Ecto neural progenitor cell (in vitro differentiated cells): ENCODE data around the gene MNX1.

Experiments
- DNase-seq: peaks from one replicate; pipeline ENCODE4 v3.0.0-alpha.2; 2018; ENCODE audit warnings: low spot score

MNX1 gene

DNA sequence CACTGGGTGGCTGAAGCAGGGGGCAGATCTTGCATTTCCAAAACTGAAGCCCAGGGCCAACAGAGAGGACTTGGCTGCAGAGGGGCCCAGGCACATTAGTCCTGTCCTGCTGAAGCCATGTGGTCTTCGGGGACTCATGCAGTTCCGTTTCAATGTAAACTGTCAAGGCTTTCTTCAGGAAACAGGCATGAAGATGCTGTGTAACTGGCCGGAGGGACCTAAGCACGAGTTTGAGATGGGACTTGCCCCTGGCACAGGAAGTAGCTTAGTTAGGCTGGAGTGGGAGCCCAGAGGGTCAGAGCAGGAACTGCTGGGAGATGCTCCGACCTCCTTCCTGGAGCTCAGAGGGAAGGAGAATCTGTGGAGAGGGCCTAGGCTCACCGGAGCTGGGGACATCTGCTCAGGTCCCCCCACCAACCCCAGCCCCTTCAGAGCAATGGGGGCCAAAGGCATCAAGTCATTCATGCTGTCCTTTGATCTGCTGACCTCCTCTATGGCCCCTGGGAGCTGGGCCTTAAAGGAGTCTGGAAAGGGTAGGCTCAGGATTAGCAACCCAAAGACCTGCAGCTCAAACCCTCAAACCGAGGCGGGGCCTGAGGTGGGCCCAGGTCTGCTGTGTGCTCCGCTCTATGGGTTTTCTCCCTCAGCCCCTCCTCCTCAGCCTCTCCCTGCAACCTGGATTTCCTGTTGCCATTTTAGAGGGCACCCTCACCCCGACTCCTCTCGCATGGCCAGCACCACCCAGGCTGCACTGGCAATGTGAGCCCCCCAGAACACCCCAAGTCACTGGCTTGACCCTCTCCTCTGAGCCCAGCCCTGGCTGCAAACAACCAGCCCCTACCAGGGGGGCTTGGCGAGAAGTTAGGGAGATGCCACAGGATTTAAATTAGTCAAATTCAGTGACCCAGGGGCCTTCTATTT is 4.4 kb upstream of the MNX1 start:
- DNase-seq, result no peak

DNA sequence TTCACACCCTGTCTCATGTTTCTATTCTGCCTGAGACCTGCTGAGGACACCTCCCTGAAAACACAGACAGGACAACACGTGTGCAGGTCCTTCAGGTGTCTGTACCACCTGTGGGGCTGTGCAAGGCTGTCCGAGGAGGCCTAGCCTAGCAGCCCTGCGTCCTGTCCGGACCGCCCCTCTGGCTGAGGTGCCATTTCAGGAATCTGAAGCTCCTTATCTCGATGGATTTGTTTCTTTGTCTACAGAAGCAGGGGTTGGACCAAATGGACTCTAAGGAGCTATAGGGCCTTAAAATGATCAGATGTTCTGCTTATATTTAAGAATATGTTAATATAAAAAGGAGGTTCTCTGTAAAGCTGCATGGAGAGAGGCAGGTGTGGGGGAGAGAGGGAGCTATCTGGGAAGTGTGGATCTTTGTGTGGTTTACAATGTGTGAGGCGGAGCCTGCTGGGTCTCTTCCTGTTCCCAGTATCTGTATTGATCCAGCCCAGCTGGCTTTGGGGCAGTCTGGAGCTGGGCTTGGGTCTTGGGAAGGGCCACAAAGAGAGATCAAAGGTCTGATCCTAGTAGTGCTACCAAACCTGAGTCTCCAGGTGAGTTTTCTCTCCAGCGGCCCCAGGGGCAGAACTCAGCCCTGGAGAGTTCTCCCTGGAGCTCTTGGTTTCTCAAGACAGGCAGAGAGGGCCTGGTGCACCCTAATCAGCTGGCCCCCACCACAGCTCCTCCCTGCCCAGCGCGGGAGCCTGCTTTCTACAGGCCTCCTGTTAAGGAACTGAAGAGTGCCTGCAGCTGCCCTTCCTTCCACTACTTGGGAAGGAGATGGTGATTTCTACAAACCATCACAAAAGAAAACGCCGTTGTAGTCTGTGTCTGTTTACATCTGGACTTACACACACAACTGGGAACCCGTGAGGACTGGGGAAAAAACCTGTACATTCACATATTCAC is 3.4 kb upstream of the MNX1 start:
- DNase-seq, result no peak

DNA sequence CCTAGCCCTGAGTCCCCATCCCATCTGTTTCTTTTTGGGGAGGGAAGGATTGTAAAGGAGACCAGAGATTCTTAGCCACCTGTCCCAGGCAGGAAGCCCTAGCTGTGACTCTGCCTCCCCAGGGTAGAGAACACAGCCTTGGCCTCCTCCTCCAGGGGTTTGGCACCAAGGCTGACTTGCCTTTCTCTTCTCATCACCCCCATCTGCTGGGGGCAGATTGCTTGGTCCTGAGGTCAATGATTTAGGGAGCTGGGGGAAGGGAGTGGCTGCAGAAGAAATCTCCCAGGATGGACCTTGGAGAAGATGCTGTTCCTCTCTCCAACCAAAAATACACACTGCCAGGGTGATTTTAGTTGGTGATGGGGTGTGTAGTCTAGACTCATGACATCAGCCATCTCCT is 2.6 kb upstream of the MNX1 start:
- no peak for DNase-seq

DNA sequence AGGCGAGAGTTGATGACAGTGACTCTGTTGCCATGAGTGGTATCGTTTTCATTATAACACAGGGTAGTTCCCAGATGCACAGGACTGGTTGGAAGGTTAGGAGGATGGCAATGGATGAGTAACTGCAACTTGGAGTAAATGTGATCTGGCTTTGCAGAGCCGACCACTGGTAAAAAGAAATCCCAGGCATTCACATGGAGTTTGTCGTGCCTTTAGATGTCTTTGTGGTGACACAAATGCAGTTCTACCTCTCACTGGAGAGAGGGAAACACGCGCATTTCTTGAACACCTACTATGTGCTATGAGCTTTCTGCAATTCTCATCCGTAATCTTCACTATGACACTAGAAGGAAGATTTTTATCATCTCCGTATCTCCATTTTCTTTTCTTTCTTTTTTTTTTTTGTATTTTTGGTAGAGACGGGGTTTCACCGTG is 1.7 kb upstream of the MNX1 start:
- no peak for DNase-seq

DNA sequence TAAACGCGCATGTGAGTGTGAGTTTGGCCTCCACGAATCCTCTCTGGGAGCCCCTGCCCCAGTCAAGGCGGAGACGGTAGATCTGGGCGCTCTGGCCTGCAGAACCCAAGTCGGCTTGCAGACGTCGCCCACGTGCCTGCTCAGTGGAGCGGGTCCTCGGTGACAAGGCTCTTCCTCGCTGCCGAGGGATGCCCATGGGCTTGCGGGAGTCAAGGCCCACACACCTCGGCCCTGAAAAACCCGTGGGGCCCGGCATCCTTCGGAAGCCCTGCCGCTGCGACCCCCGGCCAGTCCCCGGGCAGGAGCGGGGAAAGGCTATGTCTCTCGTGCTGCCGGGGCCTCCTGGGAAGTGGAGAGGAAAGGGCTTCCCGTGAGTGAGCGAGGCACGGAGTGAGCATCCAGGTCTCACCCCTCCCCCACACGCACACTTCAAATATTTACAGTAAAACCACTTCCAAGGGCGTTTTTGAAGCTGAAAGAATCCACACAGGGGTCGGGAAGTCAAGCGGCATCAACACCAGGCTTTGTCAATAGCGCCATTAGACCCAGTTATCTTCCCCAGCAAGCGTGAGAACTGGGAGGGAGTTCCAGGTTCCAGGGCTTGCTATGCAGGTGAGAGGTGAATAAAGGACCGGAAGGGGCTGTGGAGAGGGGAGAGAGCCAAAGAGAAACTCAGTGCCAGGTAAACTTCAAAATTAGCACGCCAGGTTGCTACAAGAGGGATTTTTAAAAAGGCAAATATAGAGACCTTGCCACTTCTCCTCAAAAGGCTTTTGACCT is 1.1 kb upstream of the MNX1 start:
- no peak for DNase-seq

DNA sequence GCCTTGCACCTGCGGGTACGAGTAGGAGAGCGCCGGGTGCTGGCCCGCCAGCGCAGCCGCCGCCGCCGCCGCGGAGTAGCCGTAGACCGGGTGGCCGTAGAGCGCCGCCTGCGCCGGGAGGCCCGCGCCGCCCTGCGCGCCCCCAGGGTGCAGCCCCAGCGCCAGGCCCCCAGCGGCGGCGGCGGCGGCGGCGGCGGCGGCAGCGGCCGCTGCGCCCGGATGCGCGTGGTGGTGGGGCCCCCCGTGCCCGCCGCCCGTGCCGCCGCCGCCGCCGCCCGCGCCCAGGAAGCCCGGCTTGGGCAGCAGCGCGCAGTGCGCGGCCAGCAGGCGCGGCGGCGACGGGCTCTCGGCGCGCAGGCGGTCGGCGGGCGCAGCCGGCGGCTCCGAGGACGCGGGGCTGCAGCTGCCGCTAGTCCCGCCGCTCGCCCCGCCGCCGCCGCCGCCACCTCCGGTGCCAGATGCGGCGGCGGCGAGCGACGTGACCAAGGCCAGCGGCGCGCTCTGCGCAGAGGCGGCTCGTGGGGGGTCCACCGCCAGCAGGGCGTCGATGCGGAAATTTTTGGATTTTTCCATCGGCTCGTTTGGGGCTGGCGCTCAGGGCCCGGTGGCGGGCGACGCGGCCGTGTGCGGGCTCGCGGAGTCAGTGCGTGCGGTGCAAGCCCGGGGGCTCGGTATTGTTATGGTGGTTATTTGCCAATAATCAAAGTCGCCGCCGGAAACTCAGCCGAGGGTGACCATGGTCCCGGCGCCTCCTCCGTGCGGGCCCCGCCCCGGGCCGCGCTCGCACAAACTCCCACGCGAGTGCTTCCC is 480 bp downstream of the MNX1 start:
- DNase-seq, result no peak

DNA sequence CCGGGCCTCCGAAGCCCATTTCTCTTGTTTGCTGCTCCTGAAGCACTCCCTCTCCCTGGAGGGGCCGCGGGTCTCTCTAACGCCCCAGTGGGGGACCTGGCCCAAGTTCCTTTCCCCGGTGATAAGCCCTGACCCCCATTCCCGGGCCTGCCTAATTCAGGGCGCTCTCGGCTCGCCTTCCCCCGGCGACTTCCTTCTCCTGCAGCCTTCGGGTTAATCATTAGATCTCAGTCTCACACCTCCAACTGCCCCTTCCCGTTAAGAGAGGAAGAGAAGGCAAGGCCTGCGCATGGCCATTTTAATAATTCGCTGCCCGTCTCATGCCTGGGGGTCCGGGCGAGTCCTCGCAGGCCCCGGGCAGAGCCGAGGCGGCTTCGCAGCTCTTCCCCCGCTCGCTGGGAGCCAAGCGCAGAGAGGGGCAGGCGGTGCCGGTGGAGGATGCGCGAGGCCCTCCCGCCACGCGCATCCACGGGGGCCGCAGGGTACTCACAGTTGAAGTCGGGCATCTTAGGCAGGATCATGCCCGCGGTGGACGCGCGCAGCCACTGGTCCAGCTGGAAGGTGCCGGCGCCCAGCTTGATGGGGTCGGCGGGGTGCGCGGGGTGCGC is 1.2 kb downstream of the MNX1 start:
- peak; percentile 50 for DNase-seq

DNA sequence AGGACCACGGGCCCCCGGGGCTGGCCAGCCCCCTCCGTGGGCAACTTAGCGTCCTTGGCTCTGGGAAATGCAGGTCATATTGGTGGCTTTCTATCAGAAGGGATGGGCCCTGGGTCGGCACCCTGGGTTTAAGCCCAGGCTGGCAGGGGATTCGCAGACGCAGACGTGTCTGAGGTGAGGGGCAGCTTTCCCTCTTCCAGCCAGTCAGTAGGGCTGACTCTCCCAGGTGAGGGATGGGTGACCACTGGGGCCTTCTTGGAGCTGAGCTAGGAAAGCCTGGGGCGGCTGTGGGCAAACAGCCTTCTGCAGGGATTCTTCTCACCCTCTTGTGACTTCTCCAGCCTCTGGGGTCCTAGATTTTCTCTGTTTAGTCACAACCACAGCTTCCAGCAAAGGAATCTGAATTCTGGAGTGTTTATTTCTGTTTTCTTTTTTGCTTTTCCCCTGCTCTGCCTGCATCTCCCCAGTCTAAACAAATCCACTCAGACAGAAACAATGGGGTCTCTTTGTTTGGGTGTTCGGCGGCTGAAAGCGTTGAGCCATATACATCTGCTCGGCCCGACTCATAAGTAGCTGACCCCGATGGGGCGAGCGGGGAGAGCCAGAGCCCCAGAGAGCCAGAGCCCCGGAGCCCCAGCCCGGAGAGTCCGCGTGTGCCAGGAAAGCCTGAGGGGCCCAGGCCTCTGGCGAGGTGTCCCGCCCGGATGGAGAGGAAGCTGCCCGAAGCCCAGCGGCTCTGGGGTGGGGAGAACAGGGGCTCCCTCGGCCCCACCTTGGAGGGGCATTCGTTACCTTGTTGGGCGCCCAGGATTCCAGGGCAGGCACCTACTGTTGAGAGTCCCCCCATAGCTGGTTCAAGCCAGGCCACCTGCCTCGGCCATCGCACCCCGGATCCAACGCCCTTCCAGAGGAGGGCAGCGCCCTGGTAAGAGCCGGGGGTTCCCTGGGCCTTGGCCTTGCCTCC is 2.0 kb downstream of the MNX1 start:
- DNase-seq, result peak; percentile 48

DNA sequence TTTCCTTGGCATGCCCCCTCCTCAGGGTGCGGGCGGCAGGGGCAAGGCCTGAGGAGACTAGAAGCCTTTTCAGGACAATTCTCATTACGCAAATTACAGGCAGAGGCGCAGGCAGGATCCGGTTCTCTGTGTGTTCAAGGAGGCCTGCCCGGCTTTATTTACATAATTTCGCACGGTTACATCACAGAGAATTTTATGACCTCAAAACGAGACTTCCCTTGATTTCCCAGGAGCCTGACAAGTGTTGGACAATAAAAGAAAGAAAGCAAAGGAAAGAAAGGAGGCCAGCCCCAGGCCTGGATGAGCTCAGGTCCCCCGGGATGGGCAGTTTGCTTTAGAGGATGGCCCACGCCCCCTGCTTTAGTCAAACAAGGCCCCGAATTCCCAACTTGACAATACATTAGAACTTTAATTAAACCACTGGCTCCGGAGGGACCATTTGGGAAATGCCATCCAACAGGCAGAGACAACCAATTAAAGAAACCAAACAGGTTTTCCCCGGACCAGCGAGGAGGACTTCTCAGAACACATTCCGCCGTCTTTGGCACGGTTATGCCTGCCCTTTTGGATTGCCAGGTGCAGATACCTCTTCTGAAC is 2.9 kb downstream of the MNX1 start:
- peak; percentile 46 for DNase-seq

DNA sequence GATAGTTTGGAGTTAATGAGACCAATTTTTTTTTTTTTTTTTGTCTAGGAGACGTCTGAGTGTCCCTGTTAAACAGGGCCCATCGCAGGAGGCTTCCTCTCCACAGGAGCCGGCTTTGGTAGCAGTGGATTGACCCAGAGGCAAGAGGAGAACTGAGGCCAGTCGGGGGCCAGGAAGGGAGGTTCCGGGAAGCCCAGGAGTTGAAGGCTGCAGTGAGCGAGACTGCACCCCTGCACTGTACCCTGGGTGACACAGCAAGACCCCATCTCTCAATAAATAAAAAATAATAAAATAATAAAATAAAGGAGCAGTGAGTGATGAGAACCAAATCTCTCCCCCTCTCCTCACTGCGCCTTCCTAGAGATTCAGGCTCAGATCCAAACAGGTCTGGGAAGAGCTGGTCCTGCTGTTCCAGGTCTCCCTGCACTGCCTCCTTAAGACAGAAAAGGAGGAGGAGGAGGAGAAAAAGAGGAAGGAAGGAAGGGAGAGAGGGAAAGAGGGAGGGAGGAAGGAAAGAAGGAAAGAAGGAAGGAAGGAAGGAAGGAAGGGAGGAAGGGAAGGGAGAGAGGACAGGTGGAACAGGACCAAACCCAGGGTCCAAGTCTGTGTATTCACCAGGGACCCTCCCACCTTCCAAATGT is 3.5 kb downstream of the MNX1 start:
- DNase-seq, result no peak

DNA sequence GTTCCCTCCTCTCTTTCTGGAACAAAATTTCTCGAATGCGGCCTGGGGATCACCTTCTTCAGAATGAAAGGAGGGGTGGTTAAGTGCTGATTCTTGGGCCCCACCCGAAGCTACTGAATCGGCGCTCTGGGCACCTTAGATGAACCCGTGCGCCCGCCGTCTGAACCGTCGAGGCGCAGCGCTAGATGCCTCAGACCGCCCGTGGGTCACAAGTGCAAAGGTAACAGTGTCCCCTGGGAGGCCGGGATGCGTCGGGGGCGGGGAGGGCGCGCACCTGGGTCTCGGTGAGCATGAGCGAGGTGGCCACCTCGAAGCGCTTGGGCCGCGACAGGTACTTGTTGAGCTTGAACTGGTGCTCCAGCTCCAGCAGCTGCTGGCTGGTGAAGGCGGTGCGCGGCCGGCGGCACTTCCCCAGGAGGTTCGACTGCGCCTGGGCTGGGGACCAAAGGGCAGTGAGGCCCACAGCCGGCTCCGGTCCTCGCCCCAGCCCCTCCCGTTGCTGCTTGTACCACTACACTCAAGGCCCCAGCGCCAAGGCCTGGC is 4.2 kb downstream of the MNX1 start:
- DNase-seq, result peak; percentile 49

DNA sequence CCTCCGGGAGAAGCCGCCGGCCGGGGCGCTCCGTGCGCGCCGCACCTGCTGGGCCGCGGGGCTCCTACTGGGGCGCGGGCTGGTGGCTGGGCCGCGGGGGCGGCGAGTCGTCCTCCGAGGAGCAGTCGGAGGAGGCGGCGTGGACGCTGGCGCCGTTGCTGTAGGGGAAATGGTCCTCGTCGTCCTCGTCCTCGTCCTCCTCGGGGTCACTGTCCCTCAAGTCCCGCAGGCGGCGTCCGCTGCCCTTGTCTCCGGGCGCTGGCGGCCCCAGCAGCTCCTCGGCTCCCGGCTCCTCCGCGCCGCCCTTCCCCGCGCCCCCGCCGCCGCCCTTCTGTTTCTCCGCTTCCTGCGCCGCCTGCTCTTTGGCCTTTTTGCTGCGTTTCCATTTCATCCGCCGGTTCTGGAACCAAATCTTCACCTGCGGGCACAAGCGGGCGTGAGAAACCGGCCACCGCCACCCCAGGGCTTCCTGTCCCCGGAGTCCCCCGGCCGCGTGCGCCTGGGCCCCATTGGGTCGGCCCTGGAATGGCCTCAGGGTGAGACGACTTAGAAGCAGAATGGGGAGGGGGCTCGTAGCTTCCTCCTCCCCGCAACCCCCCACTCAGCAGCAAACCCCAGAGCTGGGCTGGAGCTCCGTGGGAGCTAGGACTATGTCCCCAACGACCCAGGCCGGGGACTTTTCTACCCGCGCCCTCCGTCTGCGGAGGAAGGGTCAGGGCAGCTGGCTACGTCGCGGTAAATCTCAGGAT is 4.8 kb downstream of the MNX1 start:
- DNase-seq, result peak; percentile 60

DNA sequence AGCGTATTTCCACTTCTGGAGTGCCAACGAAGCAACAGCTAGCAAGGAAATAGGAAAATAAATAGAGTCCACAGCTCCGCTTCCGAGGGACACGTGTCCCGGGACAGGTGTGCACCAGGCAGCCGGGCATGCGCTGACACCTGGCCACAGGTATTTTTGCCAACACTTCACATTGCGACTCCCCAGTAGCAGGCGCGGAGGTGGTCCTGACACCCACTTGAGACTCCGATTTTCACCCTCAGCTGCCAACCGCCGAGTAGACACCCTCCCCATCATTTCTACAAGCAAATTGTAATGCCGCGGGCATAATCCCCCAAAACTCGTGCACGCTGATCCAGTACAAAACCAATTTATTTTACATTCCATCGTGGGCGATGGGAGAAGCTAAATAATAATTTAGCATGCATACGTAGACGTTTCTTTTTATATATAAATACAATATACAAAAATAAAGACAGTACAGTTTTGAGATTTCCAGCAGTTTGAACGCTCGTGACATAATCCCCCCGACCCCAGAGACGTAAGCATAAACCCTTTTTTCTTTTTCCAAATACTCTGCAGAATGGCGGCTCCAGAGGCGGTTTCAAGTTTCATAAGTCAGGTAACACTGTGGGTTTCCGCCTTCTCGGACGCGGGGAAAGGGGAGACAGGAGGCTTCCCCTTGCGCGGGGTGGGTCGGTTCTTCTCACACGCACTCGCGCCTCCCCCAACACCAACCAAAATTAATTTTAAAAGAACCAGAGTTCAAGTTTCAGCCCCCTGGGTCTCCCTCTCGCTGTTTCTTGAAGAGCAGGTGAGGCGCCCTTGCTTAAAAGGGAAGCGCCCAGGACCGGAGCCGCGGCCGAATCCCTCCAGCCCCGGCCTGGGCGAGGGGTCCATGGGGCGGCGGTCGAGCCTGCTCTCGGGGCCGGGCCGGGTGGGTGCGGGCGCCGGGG is 5.7 kb downstream of the MNX1 start:
- peak; percentile 41 for DNase-seq

DNA sequence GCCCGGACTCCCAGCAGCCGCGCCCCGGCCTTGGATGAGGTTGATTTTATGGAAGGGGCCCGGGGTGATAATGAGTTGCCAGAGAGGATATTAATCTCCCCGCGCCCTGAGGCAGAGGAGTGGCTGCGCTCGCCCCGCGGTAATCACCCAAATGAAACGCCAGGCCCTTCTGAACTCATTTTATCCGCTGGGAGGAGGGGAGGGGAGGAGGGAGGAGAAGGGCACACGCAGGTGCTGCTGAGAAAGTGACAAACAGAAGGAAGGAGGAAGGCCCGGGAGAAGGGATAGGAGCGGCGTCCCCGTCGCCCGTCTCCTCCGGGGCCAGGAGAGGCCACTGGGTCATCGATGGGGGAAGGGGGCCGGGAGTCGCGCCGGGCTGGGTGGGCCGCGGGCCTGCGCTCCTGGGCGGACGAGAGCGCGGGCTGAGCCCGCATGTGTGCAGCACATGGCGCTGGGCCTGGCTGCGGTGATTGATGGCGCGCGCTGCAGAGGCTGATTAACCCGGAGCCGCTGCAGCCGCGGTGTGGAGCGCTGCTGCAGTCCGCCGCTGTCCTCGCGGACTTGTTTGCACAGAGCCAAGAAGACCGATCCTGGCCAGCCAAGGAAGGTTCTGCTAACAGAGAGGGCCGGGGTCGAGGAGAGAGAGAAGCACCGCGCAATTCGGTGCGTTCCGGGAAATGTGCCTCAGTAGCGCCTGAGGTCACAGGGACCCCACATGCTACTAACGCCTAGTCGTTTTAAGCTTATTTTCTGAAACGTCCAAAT is 6.5 kb downstream of the MNX1 start:
- DNase-seq, result peak; percentile 79

DNA sequence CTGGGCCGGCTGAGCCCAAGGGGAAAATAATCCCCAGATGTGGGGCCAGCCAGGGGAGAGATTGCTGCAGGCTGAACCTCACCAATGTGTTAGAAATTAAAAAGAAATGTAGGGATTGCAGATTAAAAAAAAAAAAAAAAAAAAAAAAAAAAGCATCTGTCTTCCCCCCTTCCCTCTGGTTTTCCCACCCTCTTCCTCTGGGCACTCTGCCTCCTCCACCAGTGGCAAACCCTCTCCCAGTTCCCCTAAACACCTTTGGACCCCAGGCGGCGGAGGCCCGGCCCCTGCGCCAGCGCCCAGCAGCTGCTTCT is 7.1 kb downstream of the MNX1 start:
- DNase-seq, result no peak
